Gastrocnemius medialis (tissue), 4 donors: Measurements from ENCODE around the gene PLCL1.

ENCODE experiments used
- POLR2A ChIP-seq, 2 donors: fragments of 450-650 bp; IDR thresholded peaks; one replicate each; pipeline ENCODE4 v1.6.1; 2017; ENCODE audit warnings: antibody characterized with exemption in 2 of 2, mild to moderate bottlenecking in 2 of 2, moderate library complexity in 2 of 2
- TF ChIP-seq, protein P1 (sequence below), 5 experiments: fragments of 450-650 bp in 3 of 5; fragments of 200-600 bp in 2 of 5; sonication (generic) in 2 of 5; IDR thresholded peaks in 4 of 5; conservative IDR thresholded peaks in 1 of 5; 1 replicate in 4 of 5; 2 replicates in 1 of 5; pipeline ENCODE4 v1.5.1; 2016 to 2019; ENCODE audit warnings: antibody characterized with exemption in 5 of 5, mild to moderate bottlenecking in 3 of 5, moderate library complexity in 3 of 5

DNA sequence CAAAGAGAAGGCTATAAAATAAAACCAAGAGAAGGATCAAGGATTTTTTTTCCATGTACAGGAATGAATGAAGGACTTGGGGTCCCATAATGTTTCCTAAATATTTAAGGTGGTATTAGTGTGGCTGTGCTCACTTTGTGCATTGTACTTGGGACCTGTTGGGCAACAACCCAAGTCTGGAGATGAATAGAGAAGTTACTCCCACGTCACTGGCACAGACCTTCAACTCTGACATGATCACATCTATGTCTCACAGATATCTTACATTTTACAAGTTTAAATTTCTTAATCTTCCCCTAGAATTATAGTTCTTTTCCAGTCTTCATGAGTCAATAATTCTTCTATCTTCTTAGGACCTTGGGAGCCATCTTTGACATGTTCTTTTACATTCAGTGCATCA, 133.4 kb downstream of the PLCL1 start:
- TF ChIP-seq, protein P1, sequence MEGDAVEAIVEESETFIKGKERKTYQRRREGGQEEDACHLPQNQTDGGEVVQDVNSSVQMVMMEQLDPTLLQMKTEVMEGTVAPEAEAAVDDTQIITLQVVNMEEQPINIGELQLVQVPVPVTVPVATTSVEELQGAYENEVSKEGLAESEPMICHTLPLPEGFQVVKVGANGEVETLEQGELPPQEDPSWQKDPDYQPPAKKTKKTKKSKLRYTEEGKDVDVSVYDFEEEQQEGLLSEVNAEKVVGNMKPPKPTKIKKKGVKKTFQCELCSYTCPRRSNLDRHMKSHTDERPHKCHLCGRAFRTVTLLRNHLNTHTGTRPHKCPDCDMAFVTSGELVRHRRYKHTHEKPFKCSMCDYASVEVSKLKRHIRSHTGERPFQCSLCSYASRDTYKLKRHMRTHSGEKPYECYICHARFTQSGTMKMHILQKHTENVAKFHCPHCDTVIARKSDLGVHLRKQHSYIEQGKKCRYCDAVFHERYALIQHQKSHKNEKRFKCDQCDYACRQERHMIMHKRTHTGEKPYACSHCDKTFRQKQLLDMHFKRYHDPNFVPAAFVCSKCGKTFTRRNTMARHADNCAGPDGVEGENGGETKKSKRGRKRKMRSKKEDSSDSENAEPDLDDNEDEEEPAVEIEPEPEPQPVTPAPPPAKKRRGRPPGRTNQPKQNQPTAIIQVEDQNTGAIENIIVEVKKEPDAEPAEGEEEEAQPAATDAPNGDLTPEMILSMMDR (IDR thresholded peaks at IDR 0.05 in 4 of 5, conservative IDR thresholded peaks at IDR 0.05 in 1 of 5), result no peak
- no peak for TF ChIP-seq POLR2A (IDR thresholded peaks at IDR 0.05)
